NT2/D1 (cell line): ENCODE measurements around the gene RDH5.

Experiments used
- YY1 ChIP-seq: IDR thresholded peaks from 2 replicates; pipeline ENCODE4 v1.6.1; 2011; ENCODE audit not compliant: insufficient read length, insufficient read depth
- ZNF274 ChIP-seq: IDR thresholded peaks from 2 replicates; pipeline ENCODE4 v1.6.1; 2011; ENCODE audit warnings: mild to moderate bottlenecking, low read depth, low read length

- no peak for TF ChIP-seq YY1
- no peak for TF ChIP-seq ZNF274
These were observed 40.5 kb upstream of the RDH5 start for GRCh38 chr12:55679691-55680090.
